HepG2 (cell line): ENCODE results near the gene ZNF853. TPM values are rescaled to one million over a fixed set of nuclear protein-coding genes. Genes with fewer than 3 reads are reported as not detected.

Experiments
- CBX5 ChIP-seq: sonication (generic); formaldehyde crosslinking; IDR thresholded peaks from 2 replicates; pipeline ENCODE4 v1.4.0; 2020; ENCODE audit warnings: missing genetic modification reagents, borderline replicate concordance
- CREM ChIP-seq, 2 experiments: sonication (generic) in 1 of 2; formaldehyde crosslinking in 1 of 2; IDR thresholded peaks; 2 replicates each; pipeline versions ENCODE4 v1.4.0 to v1.6.1; 2016 to 2020; ENCODE audit warnings: antibody characterized with exemption in 1 of 2, mild to moderate bottlenecking in 1 of 2, missing genetic modification reagents in 1 of 2
- FOXK2 ChIP-seq: fragments of 450-650 bp; IDR thresholded peaks from 2 replicates; pipeline ENCODE4 v1.6.1; 2016
- HOXA3 ChIP-seq: sonication (generic); formaldehyde crosslinking; IDR thresholded peaks from 2 replicates; pipeline ENCODE4 v1.5.0; 2020; ENCODE audit warnings: missing genetic modification reagents
- KDM3A ChIP-seq: IDR thresholded peaks from 2 replicates; pipeline ENCODE4 v1.6.1; 2018; ENCODE audit warnings: low read depth, missing compliant biosample characterization
- KLF15 ChIP-seq: sonication (generic); formaldehyde crosslinking; IDR thresholded peaks from 2 replicates; pipeline ENCODE4 v1.8.1; 2023; ENCODE audit warnings: borderline replicate concordance, mild to moderate bottlenecking, inconsistent platforms, missing genetic modification reagents, mixed read lengths
- NONO ChIP-seq, 2 experiments: fragments of 450-650 bp in 1 of 2; sonication (generic) in 1 of 2; formaldehyde crosslinking in 1 of 2; IDR thresholded peaks in 1 of 2; conservative IDR thresholded peaks in 1 of 2; 2 replicates each; pipeline versions ENCODE4 v1.6.1 to v1.8.0; 2017 to 2022; ENCODE audit warnings: mild to moderate bottlenecking in 1 of 2, missing genetic modification reagents in 1 of 2, moderate library complexity in 1 of 2
- NR2C2 ChIP-seq: sonication (generic); formaldehyde crosslinking; IDR thresholded peaks from 2 replicates; pipeline ENCODE4 v1.4.0; 2020; ENCODE audit warnings: missing genetic modification reagents, mild to moderate bottlenecking, moderate library complexity, borderline replicate concordance
- NR2F6 ChIP-seq, 2 experiments: IDR thresholded peaks; 2 replicates each; pipeline ENCODE4 v1.6.1; 2016; ENCODE audit warnings: antibody characterized with exemption in 1 of 2, mild to moderate bottlenecking in 1 of 2
- NR3C1 ChIP-seq: sonication (generic); formaldehyde crosslinking; IDR thresholded peaks from 2 replicates; pipeline ENCODE4 v1.4.0; 2020; ENCODE audit warnings: missing genetic modification reagents
- RAD21 ChIP-seq: fragments of 450-650 bp; formaldehyde crosslinking; IDR thresholded peaks from 2 replicates; pipeline ENCODE4 v1.5.0; 2020; ENCODE audit warnings: mild to moderate bottlenecking
- RBFOX2 ChIP-seq: fragments of 200-400 bp; formaldehyde crosslinking; IDR thresholded peaks from 2 replicates; pipeline ENCODE4 v1.6.1; 2017; ENCODE audit warnings: low read depth, mild to moderate bottlenecking, low read length
- RCOR2 ChIP-seq: IDR thresholded peaks from 2 replicates; pipeline ENCODE4 v1.6.1; 2016; ENCODE audit warnings: missing biosample characterization, missing genetic modification reagents
- RXRA ChIP-seq: sonication (generic); formaldehyde crosslinking; IDR thresholded peaks from 2 replicates; pipeline ENCODE4 v1.5.1; 2020; ENCODE audit warnings: missing genetic modification reagents
- SIX4 ChIP-seq: sonication (generic); formaldehyde crosslinking; IDR thresholded peaks from 2 replicates; pipeline ENCODE4 v1.4.0; 2020; ENCODE audit warnings: missing genetic modification reagents
- TMF1 ChIP-seq: sonication (generic); formaldehyde crosslinking; IDR thresholded peaks from 2 replicates; pipeline ENCODE4 v1.8.1; 2022; ENCODE audit warnings: low read depth, missing genetic modification reagents
- ZNF329 ChIP-seq: sonication (generic); formaldehyde crosslinking; IDR thresholded peaks from 2 replicates; pipeline ENCODE4 v1.9.0; 2021; ENCODE audit warnings: low read depth, mild to moderate bottlenecking, missing genetic modification reagents
- ZNF605 ChIP-seq: sonication (generic); formaldehyde crosslinking; IDR thresholded peaks from 2 replicates; pipeline ENCODE4 v1.8.0; 2022; ENCODE audit warnings: mild to moderate bottlenecking, missing genetic modification reagents
- polyA plus RNA-seq, 8 experiments: library from polyadenylated mRNA; depleted of rRNA in 3 of 8; stranded (reverse) in 7 of 8; unstranded in 1 of 8; fragments of >200 nt; fragmentation: Illumina TruSeq in 4 of 8; extraction: Trizol in 4 of 8; gene quantifications; 2 replicates each; pipeline versions ENCODE4 v1.2.1 to v1.2.3, GENCODE V29; 2011 to 2016; ENCODE audit warnings: low read depth in 4 of 8, missing spikeins in 1 of 8, mixed read lengths in 1 of 8; ENCODE audit not compliant: insufficient read depth in 1 of 8
- total RNA-seq, 5 experiments: library from RNA; depleted of rRNA; stranded (reverse); fragments of >200 nt; fragmentation: Illumina TruSeq; extraction: Trizol; gene quantifications; 2 replicates each; pipeline ENCODE4 v1.2.3, GENCODE V29; 2016; ENCODE audit warnings: low read depth in 1 of 5
- TF ChIP-seq, protein P1 (sequence below): fragments of 450-650 bp; IDR thresholded peaks from 2 replicates; pipeline ENCODE4 v1.6.1; 2016
- TF ChIP-seq, protein P2 (sequence below): sonication (generic); formaldehyde crosslinking; IDR thresholded peaks from 2 replicates; pipeline ENCODE4 v1.4.0; 2020; ENCODE audit warnings: mild to moderate bottlenecking, missing genetic modification reagents
- TF ChIP-seq, protein P3 (sequence below): sonication (generic); formaldehyde crosslinking; IDR thresholded peaks from 2 replicates; pipeline ENCODE4 v1.4.0; 2020; ENCODE audit warnings: mild to moderate bottlenecking, low read depth, missing genetic modification reagents
- TF ChIP-seq, protein P4 (sequence below): sonication (generic); formaldehyde crosslinking; IDR thresholded peaks from 2 replicates; pipeline ENCODE4 v1.4.0; 2020; ENCODE audit warnings: missing genetic modification reagents, borderline replicate concordance

ZNF853 gene
- total and polyA plus RNA-seq, 2 of the 13 experiments (the other 11 are each of a cell fraction or from before 2014, with no cell fraction given): 2.1 to 6.2 TPM

DNA sequence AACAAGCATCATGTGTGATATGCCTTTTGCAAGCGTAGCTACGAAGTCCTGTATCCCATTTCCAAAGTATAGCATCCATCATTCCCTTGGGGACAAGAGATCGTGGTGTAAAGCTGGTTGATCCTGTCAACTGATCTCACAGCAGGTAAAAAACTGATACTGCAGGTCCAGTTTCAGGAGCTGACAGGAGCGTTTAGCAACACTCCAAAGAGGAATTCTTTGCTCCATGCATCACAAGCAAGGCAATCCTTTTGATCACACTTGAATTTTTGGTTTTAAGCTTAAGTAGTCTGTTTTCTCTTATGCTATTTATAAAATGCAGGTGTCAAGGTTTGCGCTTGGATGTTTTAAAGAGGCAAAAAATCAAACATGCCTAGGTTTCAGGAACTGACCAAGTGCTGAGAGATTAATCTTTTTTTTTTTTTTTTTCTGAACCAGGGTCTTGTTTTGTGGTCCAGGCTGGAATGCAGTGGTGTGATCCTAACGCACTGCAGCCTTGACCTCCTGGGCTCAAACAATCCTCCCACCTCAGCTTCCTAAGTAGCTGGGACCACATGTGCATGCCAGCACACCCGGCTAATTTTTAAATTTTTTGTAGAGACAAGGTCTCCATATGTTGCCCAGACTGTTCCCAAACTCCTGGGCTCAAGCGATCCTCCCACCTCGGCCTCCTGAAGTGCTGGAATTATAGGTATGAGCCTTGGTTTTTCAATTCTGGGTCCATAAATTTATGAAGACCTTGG lies 40.0 kb upstream of the ZNF853 start (continued):
- TF ChIP-seq, protein P1, sequence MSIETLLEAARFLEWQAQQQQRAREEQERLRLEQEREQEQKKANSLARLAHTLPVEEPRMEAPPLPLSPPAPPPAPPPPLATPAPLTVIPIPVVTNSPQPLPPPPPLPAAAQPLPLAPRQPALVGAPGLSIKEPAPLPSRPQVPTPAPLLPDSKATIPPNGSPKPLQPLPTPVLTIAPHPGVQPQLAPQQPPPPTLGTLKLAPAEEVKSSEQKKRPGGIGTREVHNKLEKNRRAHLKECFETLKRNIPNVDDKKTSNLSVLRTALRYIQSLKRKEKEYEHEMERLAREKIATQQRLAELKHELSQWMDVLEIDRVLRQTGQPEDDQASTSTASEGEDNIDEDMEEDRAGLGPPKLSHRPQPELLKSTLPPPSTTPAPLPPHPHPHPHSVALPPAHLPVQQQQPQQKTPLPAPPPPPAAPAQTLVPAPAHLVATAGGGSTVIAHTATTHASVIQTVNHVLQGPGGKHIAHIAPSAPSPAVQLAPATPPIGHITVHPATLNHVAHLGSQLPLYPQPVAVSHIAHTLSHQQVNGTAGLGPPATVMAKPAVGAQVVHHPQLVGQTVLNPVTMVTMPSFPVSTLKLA: 0 out of 2 replicates have a peak, but pooled peaks have one; percentile 19
- TF ChIP-seq RBFOX2 (no peak), ZNF329 (CRISPR knock-in tag) (no peak), FOXK2 (no peak), KLF15 (CRISPR knock-in tag) (no peak), SIX4 (CRISPR knock-in tag) (no peak), NR2F6 (IDR thresholded peaks at IDR 0.05) (peak; percentile 91), NR2F6 (CRISPR knock-in tag; IDR thresholded peaks at IDR 0.05) (peak; percentile 92), RXRA (CRISPR knock-in tag) (peak; percentile 49; the same call in 1 of the 2 replicates), NONO (IDR thresholded peaks at IDR 0.05) (no peak), NONO (CRISPR knock-in tag; conservative IDR thresholded peaks at IDR 0.05) (no peak), TMF1 (no peak), NR2C2 (peak; percentile 59; the same call in 1 of the 2 replicates), ZNF605 (CRISPR knock-in tag) (no peak), CREM (IDR thresholded peaks at IDR 0.05) (peak; percentile 45; the same call in 1 of the 2 replicates), CREM (CRISPR knock-in tag; IDR thresholded peaks at IDR 0.05) (no peak), RAD21 (CRISPR knock-in tag) (no peak), HOXA3 (peak; percentile 55; the same call in 1 of the 2 replicates), NR3C1 (CRISPR knock-in tag) (no peak), KDM3A (0 out of 2 replicates have a peak, but pooled peaks have one; percentile 29), RCOR2 (CRISPR knock-in tag) (peak; percentile 48; the same call in 1 of the 2 replicates), CBX5 (no peak)
- TF ChIP-seq, protein P2, sequence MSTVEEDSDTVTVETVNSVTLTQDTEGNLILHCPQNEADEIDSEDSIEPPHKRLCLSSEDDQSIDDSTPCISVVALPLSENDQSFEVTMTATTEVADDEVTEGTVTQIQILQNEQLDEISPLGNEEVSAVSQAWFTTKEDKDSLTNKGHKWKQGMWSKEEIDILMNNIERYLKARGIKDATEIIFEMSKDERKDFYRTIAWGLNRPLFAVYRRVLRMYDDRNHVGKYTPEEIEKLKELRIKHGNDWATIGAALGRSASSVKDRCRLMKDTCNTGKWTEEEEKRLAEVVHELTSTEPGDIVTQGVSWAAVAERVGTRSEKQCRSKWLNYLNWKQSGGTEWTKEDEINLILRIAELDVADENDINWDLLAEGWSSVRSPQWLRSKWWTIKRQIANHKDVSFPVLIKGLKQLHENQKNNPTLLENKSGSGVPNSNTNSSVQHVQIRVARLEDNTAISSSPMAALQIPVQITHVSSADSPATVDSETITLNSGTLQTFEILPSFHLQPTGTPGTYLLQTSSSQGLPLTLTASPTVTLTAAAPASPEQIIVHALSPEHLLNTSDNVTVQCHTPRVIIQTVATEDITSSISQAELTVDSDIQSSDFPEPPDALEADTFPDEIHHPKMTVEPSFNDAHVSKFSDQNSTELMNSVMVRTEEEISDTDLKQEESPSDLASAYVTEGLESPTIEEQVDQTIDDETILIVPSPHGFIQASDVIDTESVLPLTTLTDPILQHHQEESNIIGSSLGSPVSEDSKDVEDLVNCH (CRISPR knock-in tag): no peak
- TF ChIP-seq, protein P3, sequence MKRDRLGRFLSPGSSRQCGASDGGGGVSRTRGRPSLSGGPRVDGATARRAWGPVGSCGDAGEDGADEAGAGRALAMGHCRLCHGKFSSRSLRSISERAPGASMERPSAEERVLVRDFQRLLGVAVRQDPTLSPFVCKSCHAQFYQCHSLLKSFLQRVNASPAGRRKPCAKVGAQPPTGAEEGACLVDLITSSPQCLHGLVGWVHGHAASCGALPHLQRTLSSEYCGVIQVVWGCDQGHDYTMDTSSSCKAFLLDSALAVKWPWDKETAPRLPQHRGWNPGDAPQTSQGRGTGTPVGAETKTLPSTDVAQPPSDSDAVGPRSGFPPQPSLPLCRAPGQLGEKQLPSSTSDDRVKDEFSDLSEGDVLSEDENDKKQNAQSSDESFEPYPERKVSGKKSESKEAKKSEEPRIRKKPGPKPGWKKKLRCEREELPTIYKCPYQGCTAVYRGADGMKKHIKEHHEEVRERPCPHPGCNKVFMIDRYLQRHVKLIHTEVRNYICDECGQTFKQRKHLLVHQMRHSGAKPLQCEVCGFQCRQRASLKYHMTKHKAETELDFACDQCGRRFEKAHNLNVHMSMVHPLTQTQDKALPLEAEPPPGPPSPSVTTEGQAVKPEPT (CRISPR knock-in tag): no peak
- TF ChIP-seq, protein P4, sequence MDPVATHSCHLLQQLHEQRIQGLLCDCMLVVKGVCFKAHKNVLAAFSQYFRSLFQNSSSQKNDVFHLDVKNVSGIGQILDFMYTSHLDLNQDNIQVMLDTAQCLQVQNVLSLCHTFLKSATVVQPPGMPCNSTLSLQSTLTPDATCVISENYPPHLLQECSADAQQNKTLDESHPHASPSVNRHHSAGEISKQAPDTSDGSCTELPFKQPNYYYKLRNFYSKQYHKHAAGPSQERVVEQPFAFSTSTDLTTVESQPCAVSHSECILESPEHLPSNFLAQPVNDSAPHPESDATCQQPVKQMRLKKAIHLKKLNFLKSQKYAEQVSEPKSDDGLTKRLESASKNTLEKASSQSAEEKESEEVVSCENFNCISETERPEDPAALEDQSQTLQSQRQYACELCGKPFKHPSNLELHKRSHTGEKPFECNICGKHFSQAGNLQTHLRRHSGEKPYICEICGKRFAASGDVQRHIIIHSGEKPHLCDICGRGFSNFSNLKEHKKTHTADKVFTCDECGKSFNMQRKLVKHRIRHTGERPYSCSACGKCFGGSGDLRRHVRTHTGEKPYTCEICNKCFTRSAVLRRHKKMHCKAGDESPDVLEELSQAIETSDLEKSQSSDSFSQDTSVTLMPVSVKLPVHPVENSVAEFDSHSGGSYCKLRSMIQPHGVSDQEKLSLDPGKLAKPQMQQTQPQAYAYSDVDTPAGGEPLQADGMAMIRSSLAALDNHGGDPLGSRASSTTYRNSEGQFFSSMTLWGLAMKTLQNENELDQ: no peak
